K562 (cell line): ENCODE results near the gene SRRM5. TPM values are rescaled to one million over a fixed set of nuclear protein-coding genes. Genes with fewer than 3 reads are reported as not detected.

Experiments used
- ATF1 ChIP-seq, 2 experiments: fragments of 450-650 bp in 1 of 2; IDR thresholded peaks; 2 replicates each; pipeline ENCODE4 v1.6.1; 2016; ENCODE audit warnings: missing compliant biosample characterization in 1 of 2, missing genetic modification characterization in 1 of 2
- BMI1 ChIP-seq: fragments of 150-350 bp; IDR thresholded peaks from 2 replicates; pipeline ENCODE4 v1.6.1; 2014; ENCODE audit warnings: low read length
- CBX5 ChIP-seq: IDR thresholded peaks from 2 replicates; pipeline ENCODE4 v1.6.1; 2014; ENCODE audit warnings: low read depth, borderline replicate concordance
- CREBBP ChIP-seq: IDR thresholded peaks from one replicate; pipeline ENCODE4 v1.6.1; 2012; ENCODE audit warnings: low read depth, mild to moderate bottlenecking, control low read depth, inconsistent platforms, low read length
- DIDO1 ChIP-seq: fragments of 450-650 bp; IDR thresholded peaks from 2 replicates; pipeline ENCODE4 v1.6.1; 2016; ENCODE audit warnings: low read depth, missing biosample characterization, missing genetic modification characterization
- ELF2 ChIP-seq: fragments of 250-450 bp; sonication (Bioruptor Pico); IDR thresholded peaks from 2 replicates; pipeline ENCODE4 v1.5.0; 2021; ENCODE audit warnings: mild to moderate bottlenecking
- FOXK2 ChIP-seq, 2 experiments: fragments of 450-650 bp; IDR thresholded peaks in 1 of 2; conservative IDR thresholded peaks in 1 of 2; 2 replicates each; pipeline ENCODE4 v1.6.1; 2016; ENCODE audit warnings: low read depth in 2 of 2, mild to moderate bottlenecking in 1 of 2
- HNRNPL ChIP-seq: fragments of 200-400 bp; formaldehyde crosslinking; IDR thresholded peaks from 2 replicates; pipeline ENCODE4 v1.6.1; 2017; ENCODE audit warnings: low read depth, mild to moderate bottlenecking, low read length
- KDM4B ChIP-seq, 2 experiments: fragments of 450-650 bp in 1 of 2; sonication (generic) in 1 of 2; IDR thresholded peaks; 2 replicates each; pipeline ENCODE4 v1.6.1; 2016 to 2017; ENCODE audit warnings: borderline replicate concordance in 2 of 2, antibody characterized with exemption in 1 of 2, low read depth in 1 of 2, mild to moderate bottlenecking in 1 of 2
- MTA2 ChIP-seq: fragments of 450-650 bp; IDR thresholded peaks from 2 replicates; pipeline ENCODE4 v1.6.1; 2016; ENCODE audit warnings: low read depth
- MYNN ChIP-seq, 2 experiments: sonication (generic); formaldehyde crosslinking in 1 of 2; IDR thresholded peaks; 2 replicates each; pipeline versions ENCODE4 v1.5.0 to v1.6.1; 2016 to 2020; ENCODE audit warnings: antibody characterized with exemption in 1 of 2, missing genetic modification reagents in 1 of 2
- NCOA2 ChIP-seq, 2 experiments: fragments of 450-650 bp; IDR thresholded peaks; 2 replicates each; pipeline ENCODE4 v1.6.1; 2018; ENCODE audit warnings: mild to moderate bottlenecking in 2 of 2, moderate library complexity in 1 of 2; ENCODE audit not compliant: partially characterized antibody in 2 of 2
- OTX1 ChIP-seq: fragments of 450-650 bp; formaldehyde crosslinking; IDR thresholded peaks from 2 replicates; pipeline ENCODE4 v1.4.0; 2022; ENCODE audit warnings: mild to moderate bottlenecking
- PRPF4 ChIP-seq: fragments of 200-400 bp; formaldehyde crosslinking; IDR thresholded peaks from one replicate; pipeline ENCODE4 v1.6.1; 2017; ENCODE audit warnings: low read length, low read depth, mild to moderate bottlenecking; ENCODE audit not compliant: insufficient read depth, poor library complexity, severe bottlenecking
- RFX1 ChIP-seq: fragments of 450-650 bp; IDR thresholded peaks from 2 replicates; pipeline ENCODE4 v1.6.1; 2016; ENCODE audit warnings: mild to moderate bottlenecking, moderate library complexity
- SMAD3 ChIP-seq: fragments of 450-650 bp; formaldehyde crosslinking; conservative IDR thresholded peaks from 2 replicates; pipeline ENCODE4 v1.4.0; 2020; ENCODE audit warnings: mild to moderate bottlenecking
- TARDBP ChIP-seq: fragments of 450-650 bp; IDR thresholded peaks from 2 replicates; pipeline ENCODE4 v1.6.1; 2016
- ZNF282 ChIP-seq: sonication (generic); formaldehyde crosslinking; IDR thresholded peaks from 2 replicates; pipeline ENCODE4 v1.8.1; 2023; ENCODE audit warnings: missing genetic modification reagents
- ZNF41 ChIP-seq: fragments of 250-450 bp; sonication (Bioruptor Pico); conservative IDR thresholded peaks from 2 replicates; pipeline ENCODE4 v1.4.0; 2020; ENCODE audit warnings: mild to moderate bottlenecking
- ZNF589 ChIP-seq: fragments of 200-800 bp; sonication (Bioruptor generic); IDR thresholded peaks from 2 replicates; pipeline ENCODE4 v1.6.1; 2016; ENCODE audit warnings: low read depth, missing genetic modification characterization, missing compliant biosample characterization
- ZNF668 ChIP-seq: fragments of 250-450 bp; sonication (Bioruptor Pico); IDR thresholded peaks from 2 replicates; pipeline ENCODE4 v1.8.0; 2022; ENCODE audit warnings: mild to moderate bottlenecking, inconsistent platforms
- polyA plus RNA-seq, 8 experiments: library from polyadenylated mRNA; depleted of rRNA in 4 of 8; stranded (reverse) in 5 of 8; unstranded in 3 of 8; fragments of >200 nt; fragmentation: Nextera tagmentation in 2 of 8; fragmentation: Illumina TruSeq in 1 of 8; extraction: Ambion mirVana in 2 of 8; extraction: Trizol in 1 of 8; gene quantifications; 2 replicates each; pipeline versions ENCODE4 v1.2.1 to v1.2.3, GENCODE V29; 2011 to 2014; ENCODE audit warnings: inconsistent platforms in 1 of 8, missing spikeins in 1 of 8
- total RNA-seq, 7 experiments: library from RNA; depleted of rRNA in 6 of 7; stranded (reverse); fragments of >200 nt in 6 of 7; fragmentation: Illumina TruSeq in 2 of 7; extraction: Trizol in 2 of 7; gene quantifications; 2 replicates each; pipeline versions ENCODE4 v1.2.1 to v1.2.3, GENCODE V29; 2011 to 2021; ENCODE audit warnings: low replicate concordance in 1 of 7
- TF ChIP-seq, protein P1 (sequence below): fragments of 450-650 bp; IDR thresholded peaks from 2 replicates; pipeline ENCODE4 v1.6.1; 2016; ENCODE audit warnings: mild to moderate bottlenecking
- TF ChIP-seq, protein P2 (sequence below): fragments of 250-450 bp; sonication (Bioruptor Pico); IDR thresholded peaks from 2 replicates; pipeline ENCODE4 v1.4.0; 2020
- TF ChIP-seq, protein P3 (sequence below): sonication (generic); formaldehyde crosslinking; IDR thresholded peaks from 2 replicates; pipeline ENCODE4 v1.8.1; 2022; ENCODE audit warnings: missing genetic modification reagents

SRRM5 gene
- total and polyA plus RNA-seq, 9 of the 15 experiments (the other 6 are each of a cell fraction or from before 2014, with no cell fraction given), result 0.09 to 0.45 (median 0.18) TPM; not detected in 2

DNA sequence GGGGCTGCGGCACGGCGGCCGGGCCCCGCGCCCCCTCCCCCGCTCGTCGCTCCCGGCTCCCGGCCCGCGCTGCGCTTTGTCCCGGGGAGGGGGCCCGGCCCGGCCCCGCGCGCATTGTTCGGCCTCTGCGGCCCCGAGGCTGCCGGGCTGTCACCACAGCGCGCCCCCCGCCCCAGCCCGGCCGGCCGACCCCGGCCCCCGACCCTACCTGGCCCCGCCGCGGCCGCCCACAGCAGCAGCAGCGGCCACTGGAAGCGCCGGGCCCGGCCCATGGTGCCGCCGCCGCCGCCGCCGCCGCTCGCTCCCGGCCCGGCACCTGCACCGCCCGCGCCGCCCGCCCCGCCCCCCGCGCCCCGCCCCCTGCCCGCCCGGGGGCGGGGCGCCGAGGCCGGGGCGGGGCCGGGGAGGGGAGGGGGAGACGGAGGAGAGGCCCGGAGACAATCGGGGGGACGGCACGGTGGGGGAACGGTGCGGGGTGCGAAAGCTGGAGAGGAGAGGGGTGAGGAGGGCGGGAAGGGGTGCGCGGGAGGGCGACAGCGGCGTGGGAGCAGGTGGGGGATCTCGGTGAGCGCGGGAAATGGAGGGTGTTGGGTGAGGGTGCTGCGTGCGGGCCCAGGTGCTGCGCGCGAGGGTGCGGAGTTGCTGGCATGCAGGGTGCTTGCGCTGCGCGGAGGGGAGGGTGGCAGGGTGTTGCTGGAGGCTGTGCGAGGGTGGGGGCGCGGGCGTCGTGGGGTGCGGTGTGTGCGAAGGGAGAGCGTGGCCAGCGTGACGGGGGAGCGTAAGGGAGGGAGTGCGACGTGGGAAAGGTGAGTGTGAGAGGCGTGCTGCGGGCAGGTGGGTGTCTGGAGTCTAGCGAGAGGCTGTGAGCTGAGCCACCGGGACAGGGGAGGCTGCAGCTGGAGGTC lies 27.9 kb downstream of the SRRM5 start, which contains the start of gene CADM4 (continued):
- TF ChIP-seq, protein P1, sequence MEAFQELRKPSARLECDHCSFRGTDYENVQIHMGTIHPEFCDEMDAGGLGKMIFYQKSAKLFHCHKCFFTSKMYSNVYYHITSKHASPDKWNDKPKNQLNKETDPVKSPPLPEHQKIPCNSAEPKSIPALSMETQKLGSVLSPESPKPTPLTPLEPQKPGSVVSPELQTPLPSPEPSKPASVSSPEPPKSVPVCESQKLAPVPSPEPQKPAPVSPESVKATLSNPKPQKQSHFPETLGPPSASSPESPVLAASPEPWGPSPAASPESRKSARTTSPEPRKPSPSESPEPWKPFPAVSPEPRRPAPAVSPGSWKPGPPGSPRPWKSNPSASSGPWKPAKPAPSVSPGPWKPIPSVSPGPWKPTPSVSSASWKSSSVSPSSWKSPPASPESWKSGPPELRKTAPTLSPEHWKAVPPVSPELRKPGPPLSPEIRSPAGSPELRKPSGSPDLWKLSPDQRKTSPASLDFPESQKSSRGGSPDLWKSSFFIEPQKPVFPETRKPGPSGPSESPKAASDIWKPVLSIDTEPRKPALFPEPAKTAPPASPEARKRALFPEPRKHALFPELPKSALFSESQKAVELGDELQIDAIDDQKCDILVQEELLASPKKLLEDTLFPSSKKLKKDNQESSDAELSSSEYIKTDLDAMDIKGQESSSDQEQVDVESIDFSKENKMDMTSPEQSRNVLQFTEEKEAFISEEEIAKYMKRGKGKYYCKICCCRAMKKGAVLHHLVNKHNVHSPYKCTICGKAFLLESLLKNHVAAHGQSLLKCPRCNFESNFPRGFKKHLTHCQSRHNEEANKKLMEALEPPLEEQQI, result no peak
- TF ChIP-seq KDM4B (IDR thresholded peaks at IDR 0.05; ENCODE audit: borderline replicate concordance in 2 of 2, low read depth in 1 of 2) (no peak), ZNF589 (CRISPR knock-in tag) (no peak), CREBBP (no peak), MTA2 (no peak), CBX5 (no peak), ATF1 (CRISPR knock-in tag; IDR thresholded peaks at IDR 0.05) (no peak), ATF1 (tag; IDR thresholded peaks at IDR 0.05) (no peak), RFX1 (no peak), FOXK2 (conservative IDR thresholded peaks at IDR 0.05 in 1 of 2, IDR thresholded peaks at IDR 0.05 in 1 of 2; ENCODE audit: low read depth in 2 of 2) (no peak), TARDBP (no peak), SMAD3 (CRISPR knock-in tag) (no peak), DIDO1 (no peak), ELF2 (CRISPR knock-in tag) (no peak), ZNF668 (CRISPR knock-in tag) (no peak), HNRNPL (no peak; the same call in 1 of the 2 replicates), ZNF41 (no peak), OTX1 (0 out of 2 replicates have a peak, but pooled peaks have one; percentile 39), NCOA2 (IDR thresholded peaks at IDR 0.05; ENCODE audit: partially characterized antibody in 2 of 2) (no peak), ZNF282 (CRISPR knock-in tag) (peak; percentile 57; the same call in 1 of the 2 replicates), PRPF4 (no peak), BMI1 (no peak), MYNN (IDR thresholded peaks at IDR 0.05) (no peak; the same call in 1 of the 2 replicates), MYNN (CRISPR knock-in tag; IDR thresholded peaks at IDR 0.05) (no peak)
- TF ChIP-seq, protein P2, sequence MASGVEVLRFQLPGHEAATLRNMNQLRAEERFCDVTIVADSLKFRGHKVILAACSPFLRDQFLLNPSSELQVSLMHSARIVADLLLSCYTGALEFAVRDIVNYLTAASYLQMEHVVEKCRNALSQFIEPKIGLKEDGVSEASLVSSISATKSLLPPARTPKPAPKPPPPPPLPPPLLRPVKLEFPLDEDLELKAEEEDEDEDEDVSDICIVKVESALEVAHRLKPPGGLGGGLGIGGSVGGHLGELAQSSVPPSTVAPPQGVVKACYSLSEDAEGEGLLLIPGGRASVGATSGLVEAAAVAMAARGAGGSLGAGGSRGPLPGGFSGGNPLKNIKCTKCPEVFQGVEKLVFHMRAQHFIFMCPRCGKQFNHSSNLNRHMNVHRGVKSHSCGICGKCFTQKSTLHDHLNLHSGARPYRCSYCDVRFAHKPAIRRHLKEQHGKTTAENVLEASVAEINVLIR (CRISPR knock-in tag), result no peak
- TF ChIP-seq, protein P3, sequence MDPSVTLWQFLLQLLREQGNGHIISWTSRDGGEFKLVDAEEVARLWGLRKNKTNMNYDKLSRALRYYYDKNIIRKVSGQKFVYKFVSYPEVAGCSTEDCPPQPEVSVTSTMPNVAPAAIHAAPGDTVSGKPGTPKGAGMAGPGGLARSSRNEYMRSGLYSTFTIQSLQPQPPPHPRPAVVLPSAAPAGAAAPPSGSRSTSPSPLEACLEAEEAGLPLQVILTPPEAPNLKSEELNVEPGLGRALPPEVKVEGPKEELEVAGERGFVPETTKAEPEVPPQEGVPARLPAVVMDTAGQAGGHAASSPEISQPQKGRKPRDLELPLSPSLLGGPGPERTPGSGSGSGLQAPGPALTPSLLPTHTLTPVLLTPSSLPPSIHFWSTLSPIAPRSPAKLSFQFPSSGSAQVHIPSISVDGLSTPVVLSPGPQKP (CRISPR knock-in tag), result no peak
